Right kidney (tissue), 9 donors: ENCODE results near the gene BAIAP2L2.
"Not testable (repeated sequence)": the region's sequence is repeated elsewhere in the genome, so short reads cannot be mapped to it uniquely, and the experiment has no call there.

Experiments
- DNase-seq: peaks from one replicate; pipeline ENCODE4 v3.0.0-alpha.2; 2016
- long read RNA-seq, 8 donors: transcript quantifications; one replicate each; lab custom pipeline, GENCODE V29; 2026

The BAIAP2L2 gene, protein sequence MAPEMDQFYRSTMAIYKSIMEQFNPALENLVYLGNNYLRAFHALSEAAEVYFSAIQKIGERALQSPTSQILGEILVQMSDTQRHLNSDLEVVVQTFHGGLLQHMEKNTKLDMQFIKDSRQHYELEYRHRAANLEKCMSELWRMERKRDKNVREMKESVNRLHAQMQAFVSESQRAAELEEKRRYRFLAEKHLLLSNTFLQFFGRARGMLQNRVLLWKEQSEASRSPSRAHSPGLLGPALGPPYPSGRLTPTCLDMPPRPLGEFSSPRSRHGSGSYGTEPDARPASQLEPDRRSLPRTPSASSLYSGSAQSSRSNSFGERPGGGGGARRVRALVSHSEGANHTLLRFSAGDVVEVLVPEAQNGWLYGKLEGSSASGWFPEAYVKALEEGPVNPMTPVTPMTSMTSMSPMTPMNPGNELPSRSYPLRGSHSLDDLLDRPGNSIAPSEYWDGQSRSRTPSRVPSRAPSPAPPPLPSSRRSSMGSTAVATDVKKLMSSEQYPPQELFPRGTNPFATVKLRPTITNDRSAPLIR
- long read RNA-seq, donor 1, partial matches to known transcripts: 0 of 3 reads
- long read RNA-seq, donor 1, other reads (novel, unspliced or antisense): 0 of 3 reads
- long read RNA-seq, donor 2, partial matches to known transcripts: 0 of 1 reads
- long read RNA-seq, donor 2, other reads (novel, unspliced or antisense): 0 of 1 reads
- long read RNA-seq, donor 3, partial matches to known transcripts: 0 of 1 reads
- long read RNA-seq, donor 3, other reads (novel, unspliced or antisense): 0 of 1 reads
- long read RNA-seq, donor 4, partial matches to known transcripts: 0 of 1 reads
- long read RNA-seq, donor 4, other reads (novel, unspliced or antisense): 0 of 1 reads
- long read RNA-seq, donor 5, transcript BAIAP2L2-202 (14 exons, 2,146 nt): major isoform, 5 of 5 reads
- long read RNA-seq, donor 5, partial matches to known transcripts: 0 of 5 reads
- long read RNA-seq, donor 5, other reads (novel, unspliced or antisense): 0 of 5 reads
- long read RNA-seq, donor 6, partial matches to known transcripts: 0 of 1 reads
- long read RNA-seq, donor 6, other reads (novel, unspliced or antisense): 0 of 1 reads
- long read RNA-seq, donor 7, partial matches to known transcripts: 0 of 1 reads
- long read RNA-seq, donor 7, other reads (novel, unspliced or antisense): 0 of 1 reads
- long read RNA-seq, donor 8, partial matches to known transcripts: 5 of 6 reads
- long read RNA-seq, donor 8, other reads (novel, unspliced or antisense): 0 of 6 reads

- DNase-seq: peak; percentile 81
Measured at GRCh38 chr22:38110008-38110862, at the start of gene BAIAP2L2. TSS of gene BAIAP2L2 (minus strand) at chr22:38110684. CDS start at chr22:38110525, 159 bp downstream.

DNA sequence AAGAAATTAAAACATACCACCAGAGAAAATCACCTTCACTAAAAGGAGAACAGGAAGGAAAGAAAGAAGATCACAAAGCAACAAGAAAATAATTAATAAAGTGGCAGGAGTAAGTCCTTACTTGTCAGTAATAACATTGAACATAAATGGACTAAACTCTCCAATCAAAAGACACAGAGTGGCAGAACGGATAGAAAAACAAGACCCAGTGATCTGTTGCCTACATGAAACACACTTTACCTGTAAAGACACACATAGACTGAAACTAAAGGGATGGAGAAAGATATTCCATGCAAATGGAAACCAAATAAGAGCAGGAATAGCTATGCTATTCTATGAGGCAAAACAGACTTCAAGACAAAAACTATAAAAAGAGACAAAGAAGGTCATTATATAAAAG lies 45.2 kb upstream of the BAIAP2L2 start:
- no peak for DNase-seq

GRCh38 chr22:38154563-38154915 lies 44.1 kb upstream of the BAIAP2L2 start:
- not testable (repeated sequence) for DNase-seq

GRCh38 chr22:38153821-38154562 lies 43.5 kb upstream of the BAIAP2L2 start:
- no peak for DNase-seq

- no peak for DNase-seq
Measured at GRCh38 chr22:38151126-38151500, 40.6 kb upstream of the BAIAP2L2 start.

DNA sequence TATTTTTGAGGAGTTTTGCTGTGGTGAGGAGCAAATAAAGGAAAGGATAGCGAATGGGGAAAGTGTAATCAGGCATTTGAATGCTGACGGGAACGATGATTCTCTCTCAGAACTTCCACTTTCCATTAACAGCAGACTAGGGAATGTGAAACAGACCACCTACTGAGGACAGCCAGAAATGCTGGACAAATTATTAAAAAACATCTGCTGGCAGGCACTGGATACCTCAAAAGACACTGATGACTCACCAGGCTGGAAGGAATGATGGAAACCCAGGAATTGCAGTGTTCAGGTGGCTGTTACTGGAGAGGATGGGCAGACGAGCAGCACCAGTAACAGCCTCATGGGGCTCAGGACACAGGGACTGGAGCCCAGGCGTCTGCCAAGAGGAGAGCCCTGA lies 37.8 kb upstream of the BAIAP2L2 start:
- no peak for DNase-seq

GRCh38 chr22:38146166-38146565 lies 35.7 kb upstream of the BAIAP2L2 start:
- DNase-seq: not testable (repeated sequence)

- DNase-seq: no peak
Measured at GRCh38 chr22:38144025-38144405, 33.5 kb upstream of the BAIAP2L2 start.

- no peak for DNase-seq
Measured at GRCh38 chr22:38142606-38143005, 32.1 kb upstream of the BAIAP2L2 start.

- no peak for DNase-seq
Measured at GRCh38 chr22:38141217-38141973, 30.9 kb upstream of the BAIAP2L2 start.

DNA sequence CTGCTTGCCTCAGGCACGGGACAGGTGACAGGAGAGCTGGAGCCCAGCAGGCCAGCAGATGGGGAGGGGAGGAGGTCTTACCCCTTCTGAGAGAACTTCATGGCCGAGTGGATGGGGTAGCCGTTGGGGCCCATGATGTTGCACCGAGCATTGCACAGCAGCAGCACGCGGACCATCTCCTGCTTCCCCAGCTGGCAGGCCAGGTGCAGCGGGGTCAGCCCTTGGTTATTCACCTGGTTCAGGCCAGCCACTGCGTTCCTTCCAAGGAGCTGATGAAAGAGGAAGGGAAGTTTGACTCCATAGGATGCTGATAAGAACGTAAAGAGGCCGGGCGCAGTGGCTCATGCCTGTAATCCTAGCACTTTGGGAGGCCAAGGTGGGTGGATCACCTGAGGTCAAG lies 29.4 kb upstream of the BAIAP2L2 start:
- DNase-seq: no peak

DNA sequence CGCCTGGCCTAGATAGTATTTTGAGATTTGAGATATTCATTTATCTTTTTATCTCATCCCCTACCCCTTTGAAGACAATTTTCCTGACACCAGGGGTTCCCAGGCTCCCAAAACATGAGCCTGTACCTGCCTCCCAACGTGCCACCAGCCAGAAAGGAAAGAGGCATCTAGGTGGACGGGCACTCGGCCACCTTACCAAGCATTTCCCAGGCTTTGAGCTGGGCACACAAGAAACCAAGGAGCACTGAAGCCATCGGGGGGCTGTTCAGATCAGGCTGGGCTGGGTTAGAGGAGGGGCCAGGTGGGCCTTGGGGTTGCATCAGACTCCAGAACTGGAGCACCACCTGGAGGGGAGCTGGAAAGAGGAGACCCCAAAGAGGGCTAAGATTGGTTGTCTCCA lies 28.5 kb upstream of the BAIAP2L2 start:
- no peak for DNase-seq

DNA sequence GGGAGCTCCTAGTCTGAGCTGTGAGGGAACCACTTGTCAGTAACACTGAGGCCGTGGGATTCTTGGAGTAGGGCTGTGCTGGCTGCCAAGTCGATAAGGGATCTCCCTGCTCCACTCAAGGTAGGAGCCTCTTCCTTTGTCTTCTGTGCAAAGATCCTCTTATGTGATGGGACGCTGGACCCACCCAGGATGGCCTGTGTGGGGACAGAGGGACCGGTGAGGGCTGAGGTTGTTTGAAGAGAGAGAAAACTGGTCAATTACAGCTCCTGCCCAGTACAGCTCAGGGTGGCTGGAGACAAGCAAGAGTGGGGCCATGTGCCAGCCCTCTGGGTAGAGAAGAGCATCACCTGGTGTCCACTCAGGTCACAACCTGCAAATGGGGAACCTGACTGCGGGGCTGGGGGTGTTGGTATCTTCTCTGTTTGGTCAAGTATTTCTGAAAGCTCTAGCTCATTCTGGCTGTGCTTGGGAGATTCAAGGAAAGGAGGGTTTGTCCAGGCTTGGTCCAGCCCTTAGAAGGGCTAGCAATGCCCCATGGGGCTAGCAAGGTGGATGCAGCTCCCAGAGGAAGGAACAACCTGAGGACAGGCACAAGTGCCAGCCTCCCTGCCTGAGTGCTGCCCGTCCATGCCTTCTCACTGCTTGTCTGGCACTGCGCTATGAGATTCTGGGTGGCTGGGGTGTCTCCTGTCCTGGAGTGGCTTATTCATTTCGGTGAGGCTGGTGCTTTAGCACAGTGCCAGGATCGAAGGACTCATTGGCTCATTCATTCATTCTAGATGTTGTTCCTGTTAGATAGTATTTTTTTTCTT lies 27.6 kb upstream of the BAIAP2L2 start:
- DNase-seq: no peak

GRCh38 chr22:38136607-38137006 lies 26.1 kb upstream of the BAIAP2L2 start:
- DNase-seq: no peak

DNA sequence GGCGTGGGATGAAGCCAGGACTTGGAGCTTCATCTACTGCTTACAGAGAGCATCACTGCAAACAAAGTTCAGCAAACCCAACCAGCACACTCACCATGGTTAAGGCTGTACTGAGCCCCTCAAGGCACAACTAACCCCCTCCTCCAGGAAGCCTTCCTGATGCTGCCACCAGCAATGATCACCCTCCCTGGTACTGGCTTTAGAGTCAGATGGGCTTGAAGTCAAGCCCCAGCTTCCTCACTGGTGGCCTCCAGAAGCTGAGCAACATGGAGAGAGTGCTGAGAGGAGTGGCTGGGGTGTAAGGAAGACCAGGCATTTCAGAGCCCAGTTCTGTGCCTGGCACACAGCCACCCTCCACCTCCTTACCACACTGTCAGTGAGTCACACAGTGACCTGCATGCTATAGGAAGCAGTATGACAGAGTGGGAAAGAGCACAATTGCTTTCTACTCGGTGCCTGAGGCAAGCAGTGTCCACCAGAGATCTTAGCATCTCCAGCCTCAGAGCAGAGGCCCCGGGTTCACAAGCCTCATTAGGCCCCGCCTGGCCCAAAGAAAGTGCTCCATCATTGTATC lies 24.7 kb upstream of the BAIAP2L2 start:
- DNase-seq: no peak

- DNase-seq: no peak
Measured at GRCh38 chr22:38133331-38133730, 22.8 kb upstream of the BAIAP2L2 start.

DNA sequence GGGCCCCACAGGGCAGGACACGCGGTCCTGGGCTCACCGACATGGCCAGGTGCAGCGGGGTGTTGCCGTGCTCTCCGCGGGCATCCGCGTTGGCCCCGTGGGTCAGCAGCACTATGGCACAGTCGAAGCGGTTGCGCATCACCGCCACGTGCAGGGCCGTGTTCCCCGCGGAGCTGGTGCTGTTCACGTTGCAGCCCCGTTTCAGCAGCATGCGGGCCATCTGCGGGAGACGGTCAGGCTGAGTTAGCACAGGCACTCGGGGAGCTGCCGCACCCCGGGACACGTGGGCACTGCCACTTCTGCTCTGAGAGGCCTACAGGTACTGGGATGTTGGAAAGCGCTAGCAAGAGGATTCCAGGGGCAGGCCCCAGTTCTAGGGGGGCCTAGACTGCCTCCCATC lies 22.3 kb upstream of the BAIAP2L2 start:
- no peak for DNase-seq

DNA sequence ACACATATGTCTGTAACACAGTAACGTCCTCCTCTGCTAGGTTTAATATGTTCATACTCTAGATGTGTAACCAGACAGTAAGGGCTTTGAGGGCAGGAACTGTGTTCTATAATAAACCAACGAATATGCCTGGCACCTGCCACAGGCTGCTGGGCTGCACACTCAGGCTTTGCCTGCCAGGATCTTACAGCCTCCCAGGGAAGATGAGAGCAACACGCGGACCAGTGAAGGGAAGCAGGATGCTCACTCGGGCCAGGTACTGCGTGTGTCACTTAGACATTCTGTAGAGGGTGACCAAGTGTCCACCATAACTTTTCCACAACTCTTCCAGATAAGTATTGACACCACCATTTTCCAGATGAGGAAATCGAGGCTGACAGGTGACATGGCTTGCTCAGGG lies 21.7 kb upstream of the BAIAP2L2 start:
- no peak for DNase-seq

DNA sequence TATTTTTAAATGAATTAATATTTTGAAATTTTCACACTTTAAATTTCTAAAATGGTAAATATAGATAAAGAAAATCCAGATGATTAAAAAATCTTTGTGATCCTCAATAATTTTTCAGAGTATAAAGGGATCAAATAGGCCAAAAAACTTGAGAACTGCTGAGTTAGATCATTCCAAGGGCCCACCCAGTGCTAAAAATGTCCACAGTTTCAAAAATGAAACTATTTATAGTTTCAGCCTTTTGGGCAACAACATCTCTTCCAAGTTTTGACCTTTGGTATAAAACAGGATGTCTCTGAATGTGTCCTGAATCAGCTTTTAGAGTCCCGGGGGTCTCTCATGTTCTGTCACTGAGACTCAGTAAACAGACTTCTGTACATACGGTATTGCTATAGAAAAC lies 20.9 kb upstream of the BAIAP2L2 start:
- DNase-seq: no peak
